Esophagus squamous epithelium (tissue), 5 donors: Measurements from ENCODE around the gene SURF1. TPM values are rescaled to one million over a fixed set of nuclear protein-coding genes. Genes with fewer than 3 reads are reported as not detected.

Source experiments
- DNase-seq: peaks from one replicate; lab custom pipeline; 2025; lab: John Stamatoyannopoulos, UW
- H3K27ac ChIP-seq, 4 donors: fragments of 200-600 bp; sonication (generic); one replicate each; pipeline ENCODE4 v1.5.1; 2016 to 2019; ENCODE audit warnings: mild to moderate bottlenecking in 1 of 4
- H3K27me3 ChIP-seq, 4 donors: fragments of 200-600 bp; sonication (generic); 1 replicate in 3 of 4; 2 replicates in 1 of 4; pipeline versions ENCODE4 v1.5.1 to v1.6.0; 2017 to 2021; ENCODE audit warnings: antibody characterized with exemption in 1 of 4
- H3K36me3 ChIP-seq, 3 donors: fragments of 200-600 bp; sonication (generic); one replicate each; pipeline ENCODE4 v1.5.1; 2016 to 2019
- H3K4me1 ChIP-seq, 3 donors: fragments of 200-600 bp; sonication (generic); one replicate each; pipeline ENCODE4 v1.5.1; 2017 to 2019
- H3K4me3 ChIP-seq, 4 donors: fragments of 200-600 bp; sonication (generic); 1 replicate in 3 of 4; 2 replicates in 1 of 4; pipeline ENCODE4 v1.5.1; 2016 to 2019; ENCODE audit warnings: mild to moderate bottlenecking in 2 of 4, moderate library complexity in 1 of 4
- H3K9me3 ChIP-seq, 3 donors: fragments of 200-600 bp; sonication (generic); one replicate each; pipeline ENCODE4 v1.5.1; 2016 to 2019
- CTCF ChIP-seq, 6 experiments: fragments of 450-650 bp in 4 of 6; fragments of 200-600 bp in 2 of 6; sonication (generic) in 2 of 6; IDR thresholded peaks; one replicate each; pipeline ENCODE4 v1.5.1; 2016 to 2019; ENCODE audit warnings: antibody characterized with exemption in 6 of 6, mild to moderate bottlenecking in 4 of 6, moderate library complexity in 4 of 6
- POLR2A ChIP-seq, 4 donors: fragments of 450-650 bp; IDR thresholded peaks; one replicate each; pipeline ENCODE4 v1.6.1; 2017; ENCODE audit warnings: antibody characterized with exemption in 4 of 4, mild to moderate bottlenecking in 4 of 4, moderate library complexity in 3 of 4
- WGBS, 2 donors: methylation state at CpG; one replicate each; pipeline ENCODE4 v1.1.5; 2018; 5-methylcytosine and 5-hydroxymethylcytosine counted together
- intact Hi-C: fragments of 100-400 bp; cut with DNase I; formaldehyde crosslinking; loops from one replicate; pipeline ENCODE4 v1.15.0; 2022
- total RNA-seq, 4 donors: library from RNA; depleted of rRNA; stranded (reverse); fragments of >200 nt; gene quantifications; one replicate each; pipeline ENCODE4 v1.1.0, GENCODE V29; 2016
- donor health status: DM: yes; HTN: yes; CAD: no.

Gene SURF1
- total RNA-seq, 4 donors from 2014 or later, result 18.2 to 44.7 (median 32.0) TPM

- intact Hi-C loops, result no loop called here
- TF ChIP-seq POLR2A (IDR thresholded peaks at IDR 0.05), result no peak
- no peak for TF ChIP-seq CTCF (IDR thresholded peaks at IDR 0.05)
- H3K27me3 ChIP-seq, result peaks cover 0 to 32% (median 0%) of the 10 kb centered on the region in 4 donors
- no peak for DNase-seq
- H3K4me1 ChIP-seq, result peaks cover 0 to 9% (median 3%) of the 10 kb centered on the region in 3 donors
- WGBS, 2 donors, result 81 to 84% methylated on average over 16 of the region's 16 CpGs
- no peaks in the 10 kb centered on the region for H3K9me3 ChIP-seq
- no peak overlapping the region for H3K4me3 ChIP-seq
- H3K36me3 ChIP-seq, result no peaks in the 10 kb centered on the region
- no peak overlapping the region for H3K27ac ChIP-seq
Observed at GRCh38 chr9:133307301-133307700, 49.0 kb downstream of the SURF1 start.

- H3K36me3 ChIP-seq, result no peaks in the 10 kb centered on the region
- TF ChIP-seq POLR2A (IDR thresholded peaks at IDR 0.05), result no peak
- TF ChIP-seq CTCF (IDR thresholded peaks at IDR 0.05), result no peak
- intact Hi-C loops, result no loop called here
- H3K4me3 ChIP-seq, result no peak overlapping the region
- no peaks in the 10 kb centered on the region for H3K9me3 ChIP-seq
- no peak for DNase-seq
- peaks cover 0 to 32% (median 0%) of the 10 kb centered on the region in 4 donors for H3K27me3 ChIP-seq
- peaks cover 0 to 9% (median 3%) of the 10 kb centered on the region in 3 donors for H3K4me1 ChIP-seq
- WGBS, 2 donors, result 58 to 62% methylated on average over 19 to 25 of the region's 31 CpGs
- H3K27ac ChIP-seq, result no peak overlapping the region
Observed at GRCh38 chr9:133306242-133307204, 49.8 kb downstream of the SURF1 start.

GRCh38 chr9:133305731-133306130 is 50.6 kb downstream of the SURF1 start:
- peaks cover 0 to 32% (median 0%) of the 10 kb centered on the region in 4 donors for H3K27me3 ChIP-seq
- H3K27ac ChIP-seq, result no peak overlapping the region
- peaks cover 0 to 9% (median 3%) of the 10 kb centered on the region in 3 donors for H3K4me1 ChIP-seq
- no peaks in the 10 kb centered on the region for H3K9me3 ChIP-seq
- TF ChIP-seq POLR2A (IDR thresholded peaks at IDR 0.05) (no peak), CTCF (IDR thresholded peaks at IDR 0.05) (no peak)
- H3K36me3 ChIP-seq, result no peaks in the 10 kb centered on the region
- WGBS, 2 donors, result 87 to 88% methylated on average over 9 to 12 of the region's 23 CpGs
- no peak overlapping the region for H3K4me3 ChIP-seq
- intact Hi-C loops, result no loop called here
- no peak for DNase-seq

- 67 to 74% methylated on average over 3 to 12 of the region's 38 CpGs for WGBS, 2 donors
- Histone ChIP-seq H3K27ac (no peak overlapping the region), H3K27me3 (peaks cover 0 to 32% (median 0%) of the 10 kb centered on the region in 4 donors), H3K9me3 (no peaks in the 10 kb centered on the region), H3K4me3 (no peak overlapping the region), H3K36me3 (no peaks in the 10 kb centered on the region), H3K4me1 (peaks cover 0 to 9% (median 3%) of the 10 kb centered on the region in 3 donors)
- no peak for DNase-seq
- intact Hi-C loops, result no loop called here
- no peak for TF ChIP-seq CTCF (IDR thresholded peaks at IDR 0.05)
- TF ChIP-seq POLR2A (IDR thresholded peaks at IDR 0.05), result no peak
Observed at GRCh38 chr9:133304477-133305377, 51.6 kb downstream of the SURF1 start.
